PC-9 (cell line): ENCODE measurements around the gene NUCB1.

Source experiments
- EZH2 ChIP-seq: fragments of 200-600 bp; sonication (generic); IDR thresholded peaks from 2 replicates; pipeline ENCODE4 v1.8.0; 2017; ENCODE audit warnings: antibody characterized with exemption, low read depth
- TF ChIP-seq, protein P1 (sequence below): fragments of 200-600 bp; sonication (generic); conservative IDR thresholded peaks from 2 replicates; pipeline ENCODE4 v1.6.1; 2017; ENCODE audit warnings: mixed run types, antibody characterized with exemption, mild to moderate bottlenecking, moderate library complexity

DNA sequence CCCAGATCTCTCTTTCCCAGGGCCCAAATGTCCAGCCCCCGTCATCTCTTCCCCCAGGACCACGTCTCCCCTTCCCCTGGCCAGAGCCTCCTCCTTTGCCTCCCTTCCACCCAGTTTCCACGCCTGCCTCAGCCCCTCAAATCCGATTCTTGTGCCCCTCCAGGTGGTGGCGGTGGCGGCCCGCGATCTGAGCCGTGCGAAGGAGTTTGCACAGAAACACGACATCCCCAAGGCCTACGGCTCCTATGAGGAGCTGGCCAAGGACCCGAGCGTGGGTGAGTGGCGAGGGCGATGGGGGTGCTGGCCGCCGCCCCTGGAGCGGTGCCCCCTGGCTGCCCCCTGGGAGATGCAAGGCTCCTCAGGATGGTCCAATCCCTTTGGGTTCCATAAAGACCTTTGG, 34.7 kb downstream of the NUCB1 start:
- TF ChIP-seq, protein P1, sequence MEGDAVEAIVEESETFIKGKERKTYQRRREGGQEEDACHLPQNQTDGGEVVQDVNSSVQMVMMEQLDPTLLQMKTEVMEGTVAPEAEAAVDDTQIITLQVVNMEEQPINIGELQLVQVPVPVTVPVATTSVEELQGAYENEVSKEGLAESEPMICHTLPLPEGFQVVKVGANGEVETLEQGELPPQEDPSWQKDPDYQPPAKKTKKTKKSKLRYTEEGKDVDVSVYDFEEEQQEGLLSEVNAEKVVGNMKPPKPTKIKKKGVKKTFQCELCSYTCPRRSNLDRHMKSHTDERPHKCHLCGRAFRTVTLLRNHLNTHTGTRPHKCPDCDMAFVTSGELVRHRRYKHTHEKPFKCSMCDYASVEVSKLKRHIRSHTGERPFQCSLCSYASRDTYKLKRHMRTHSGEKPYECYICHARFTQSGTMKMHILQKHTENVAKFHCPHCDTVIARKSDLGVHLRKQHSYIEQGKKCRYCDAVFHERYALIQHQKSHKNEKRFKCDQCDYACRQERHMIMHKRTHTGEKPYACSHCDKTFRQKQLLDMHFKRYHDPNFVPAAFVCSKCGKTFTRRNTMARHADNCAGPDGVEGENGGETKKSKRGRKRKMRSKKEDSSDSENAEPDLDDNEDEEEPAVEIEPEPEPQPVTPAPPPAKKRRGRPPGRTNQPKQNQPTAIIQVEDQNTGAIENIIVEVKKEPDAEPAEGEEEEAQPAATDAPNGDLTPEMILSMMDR, result no peak
- TF ChIP-seq EZH2, result no peak
